Hepatocyte (in vitro differentiated cells): Measurements from ENCODE around the gene MICALL1. TPM values are rescaled to one million over a fixed set of nuclear protein-coding genes. Genes with fewer than 3 reads are reported as not detected.
A peak's percentile ranks its signal among the peaks of the same experiment; 100 is the strongest.

Source experiments
- DNase-seq: peaks from one replicate; pipeline ENCODE4 v3.0.0-alpha.2; 2016; ENCODE audit warnings: low spot score
- H2AFZ ChIP-seq: fragments of 200-600 bp; sonication (generic); 2 replicates; pipeline ENCODE4 v1.6.0; 2016; ENCODE audit warnings: antibody characterized with exemption, mild to moderate bottlenecking
- H3K27ac ChIP-seq: fragments of 200-600 bp; sonication (generic); 2 replicates; pipeline ENCODE4 v1.5.1; 2016; ENCODE audit warnings: mild to moderate bottlenecking
- H3K27me3 ChIP-seq: fragments of 200-600 bp; sonication (generic); 2 replicates; pipeline ENCODE4 v1.6.1; 2016
- H3K36me3 ChIP-seq: fragments of 200-600 bp; sonication (generic); replicated peaks from 2 replicates; pipeline ENCODE4 v1.5.1; 2016; ENCODE audit warnings: low read depth; ENCODE audit not compliant: insufficient read depth
- H3K4me1 ChIP-seq: fragments of 200-600 bp; sonication (generic); 2 replicates; pipeline ENCODE4 v1.5.1; 2016; ENCODE audit warnings: mild to moderate bottlenecking, moderate library complexity; ENCODE audit not compliant: insufficient read depth
- H3K4me2 ChIP-seq: fragments of 200-600 bp; sonication (generic); 2 replicates; pipeline ENCODE4 v1.6.0; 2016
- H3K4me3 ChIP-seq: fragments of 200-600 bp; sonication (generic); 2 replicates; pipeline ENCODE4 v1.5.1; 2016; ENCODE audit warnings: mild to moderate bottlenecking
- H3K79me2 ChIP-seq: fragments of 200-600 bp; sonication (generic); 2 replicates; pipeline ENCODE4 v1.6.0; 2017; ENCODE audit warnings: mild to moderate bottlenecking
- H3K9me2 ChIP-seq: fragments of 200-600 bp; sonication (generic); replicated peaks from 2 replicates; pipeline ENCODE4 v1.6.0; 2017; ENCODE audit warnings: mild to moderate bottlenecking; ENCODE audit not compliant: insufficient read depth
- H3K9me3 ChIP-seq: fragments of 200-600 bp; sonication (generic); 2 replicates; pipeline ENCODE4 v1.5.1; 2016; ENCODE audit warnings: low read depth, mild to moderate bottlenecking
- H4K20me1 ChIP-seq: fragments of 200-600 bp; sonication (generic); 2 replicates; pipeline ENCODE4 v1.6.0; 2016; ENCODE audit warnings: mild to moderate bottlenecking; ENCODE audit not compliant: insufficient read depth, poor library complexity, severe bottlenecking
- EZH2 ChIP-seq: fragments of 200-600 bp; sonication (generic); IDR thresholded peaks from 2 replicates; pipeline ENCODE4 v1.6.1; 2016; ENCODE audit warnings: antibody characterized with exemption, mild to moderate bottlenecking, borderline replicate concordance
- EZH2phosphoT487 ChIP-seq: fragments of 200-600 bp; sonication (generic); IDR thresholded peaks from one replicate; pipeline ENCODE4 v1.6.1; 2018; ENCODE audit warnings: antibody characterized with exemption, mild to moderate bottlenecking, low read depth, moderate library complexity; ENCODE audit not compliant: unreplicated experiment, severe bottlenecking
- WGBS: methylation state at CpG from one replicate; pipeline ENCODE4 v1.1.6; 2016; ENCODE audit warnings: low lambda C conversion rate; ENCODE audit errors: missing lambda C conversion rate; 5-methylcytosine and 5-hydroxymethylcytosine counted together
- polyA plus RNA-seq: library from polyadenylated mRNA; unstranded; fragments of >200 nt; fragmentation: Nextera tagmentation; extraction: Ambion mirVana; gene quantifications from 2 replicates; pipeline ENCODE4 v1.2.1, GENCODE V29; 2016
- total RNA-seq: library from RNA; depleted of rRNA; stranded (reverse); fragments of >200 nt; gene quantifications from 2 replicates; pipeline ENCODE4 v1.2.3, GENCODE V29; 2014
- TF ChIP-seq, protein P1 (sequence below): fragments of 200-600 bp; sonication (generic); IDR thresholded peaks from 2 replicates; pipeline ENCODE4 v1.5.1; 2016; ENCODE audit warnings: antibody characterized with exemption, mild to moderate bottlenecking; ENCODE audit not compliant: poor library complexity

MICALL1 gene
- total and polyA plus RNA-seq, 2 experiments from 2014 or later: 15.0 to 26.1 TPM

DNA sequence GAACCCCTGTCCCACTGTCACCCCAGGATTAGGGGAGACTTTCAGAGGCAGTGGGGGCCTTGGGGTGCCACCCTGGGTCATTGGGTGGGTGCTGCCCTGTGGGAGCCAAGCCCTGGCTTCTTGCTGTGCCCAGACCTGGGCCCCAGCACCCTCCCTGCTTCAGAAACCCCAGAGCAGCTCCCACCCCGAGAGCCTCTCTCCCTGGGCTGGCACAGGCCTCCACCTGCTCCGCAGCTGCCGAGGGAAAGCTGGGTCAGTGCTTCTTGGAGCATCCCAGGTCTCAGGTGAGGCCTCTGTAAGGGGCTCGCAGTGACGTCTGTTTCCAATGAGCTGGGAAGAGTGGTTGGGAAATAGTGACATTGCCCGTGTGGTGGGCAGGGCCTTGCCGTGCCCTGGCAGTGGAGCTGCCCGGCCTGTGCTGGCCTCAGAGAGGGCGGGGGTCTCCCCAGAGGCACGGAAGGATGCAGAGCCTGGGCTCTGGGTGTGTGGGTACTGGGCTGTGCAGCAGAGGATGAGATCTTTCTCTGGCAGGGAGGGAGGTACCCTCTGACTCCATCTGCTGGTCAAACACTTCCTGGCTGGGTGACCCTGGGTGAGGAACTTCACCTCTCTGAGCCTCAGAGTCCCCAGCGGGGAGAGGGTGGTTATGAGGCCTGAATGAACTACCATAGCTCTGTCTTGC, 24.3 kb downstream of the MICALL1 start:
- H3K9me3 ChIP-seq: no peaks in the 10 kb centered on the region
- H2AFZ ChIP-seq: no peak overlapping the region
- H4K20me1 ChIP-seq: no peaks in the 10 kb centered on the region
- no peak for DNase-seq
- no peaks in the 10 kb centered on the region for H3K79me2 ChIP-seq
- WGBS: 93% methylated on average over 11 of the region's 11 CpGs
- TF ChIP-seq, protein P1, sequence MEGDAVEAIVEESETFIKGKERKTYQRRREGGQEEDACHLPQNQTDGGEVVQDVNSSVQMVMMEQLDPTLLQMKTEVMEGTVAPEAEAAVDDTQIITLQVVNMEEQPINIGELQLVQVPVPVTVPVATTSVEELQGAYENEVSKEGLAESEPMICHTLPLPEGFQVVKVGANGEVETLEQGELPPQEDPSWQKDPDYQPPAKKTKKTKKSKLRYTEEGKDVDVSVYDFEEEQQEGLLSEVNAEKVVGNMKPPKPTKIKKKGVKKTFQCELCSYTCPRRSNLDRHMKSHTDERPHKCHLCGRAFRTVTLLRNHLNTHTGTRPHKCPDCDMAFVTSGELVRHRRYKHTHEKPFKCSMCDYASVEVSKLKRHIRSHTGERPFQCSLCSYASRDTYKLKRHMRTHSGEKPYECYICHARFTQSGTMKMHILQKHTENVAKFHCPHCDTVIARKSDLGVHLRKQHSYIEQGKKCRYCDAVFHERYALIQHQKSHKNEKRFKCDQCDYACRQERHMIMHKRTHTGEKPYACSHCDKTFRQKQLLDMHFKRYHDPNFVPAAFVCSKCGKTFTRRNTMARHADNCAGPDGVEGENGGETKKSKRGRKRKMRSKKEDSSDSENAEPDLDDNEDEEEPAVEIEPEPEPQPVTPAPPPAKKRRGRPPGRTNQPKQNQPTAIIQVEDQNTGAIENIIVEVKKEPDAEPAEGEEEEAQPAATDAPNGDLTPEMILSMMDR: peak; percentile 20
- TF ChIP-seq EZH2phosphoT487 (no peak), EZH2 (no peak)
- H3K36me3 ChIP-seq: no peaks in the 10 kb centered on the region
- no peaks in the 10 kb centered on the region for H3K4me1 ChIP-seq
- no peak overlapping the region for H3K27ac ChIP-seq
- H3K4me3 ChIP-seq: no peak overlapping the region
- H3K27me3 ChIP-seq: no peaks in the 10 kb centered on the region
- no peak overlapping the region for H3K4me2 ChIP-seq
- H3K9me2 ChIP-seq: no peaks in the 10 kb centered on the region

GRCh38 chr22:37930952-37931440, 24.9 kb downstream of the MICALL1 start:
- Histone ChIP-seq H3K4me3 (no peak overlapping the region), H3K4me1 (no peaks in the 10 kb centered on the region), H3K4me2 (no peak overlapping the region), H3K9me3 (no peaks in the 10 kb centered on the region), H4K20me1 (no peaks in the 10 kb centered on the region), H3K27me3 (no peaks in the 10 kb centered on the region), H3K79me2 (no peaks in the 10 kb centered on the region), H3K36me3 (no peaks in the 10 kb centered on the region), H2AFZ (no peak overlapping the region), H3K27ac (no peak overlapping the region), H3K9me2 (no peaks in the 10 kb centered on the region)
- no peak for DNase-seq
- TF ChIP-seq, protein P1: no peak
- TF ChIP-seq EZH2 (no peak), EZH2phosphoT487 (no peak)
- 84% methylated on average over 2 of the region's 2 CpGs for WGBS

- 95% methylated on average over 6 of the region's 6 CpGs for WGBS
- no peaks in the 10 kb centered on the region for H4K20me1 ChIP-seq
- TF ChIP-seq, protein P1: no peak
- TF ChIP-seq EZH2: no peak
- TF ChIP-seq EZH2phosphoT487: no peak
- no peaks in the 10 kb centered on the region for H3K9me2 ChIP-seq
- H3K27ac ChIP-seq: no peak overlapping the region
- no peaks in the 10 kb centered on the region for H3K4me1 ChIP-seq
- no peak for DNase-seq
- no peaks in the 10 kb centered on the region for H3K27me3 ChIP-seq
- H3K4me3 ChIP-seq: no peak overlapping the region
- H3K36me3 ChIP-seq: no peaks in the 10 kb centered on the region
- H3K79me2 ChIP-seq: no peaks in the 10 kb centered on the region
- no peak overlapping the region for H3K4me2 ChIP-seq
- H3K9me3 ChIP-seq: no peaks in the 10 kb centered on the region
- H2AFZ ChIP-seq: no peak overlapping the region
Observed at GRCh38 chr22:37931893-37932389, 25.8 kb downstream of the MICALL1 start.
